VCaP (cell line): ENCODE measurements around the gene ASPG.

Source experiments
- H3K27ac ChIP-seq: fragments of 450-650 bp; 2 replicates; pipeline ENCODE4 v1.5.1; 2017
- TF ChIP-seq, protein P1 (sequence below): fragments of 450-650 bp; conservative IDR thresholded peaks from 2 replicates; pipeline ENCODE4 v1.5.1; 2017; ENCODE audit warnings: mild to moderate bottlenecking, moderate library complexity

The ASPG gene

GRCh38 chr14:104104076-104104901 lies 18.8 kb downstream of the ASPG start:
- H3K27ac ChIP-seq, result no peak overlapping the region

GRCh38 chr14:104105071-104105821 lies 19.7 kb downstream of the ASPG start:
- TF ChIP-seq, protein P1, sequence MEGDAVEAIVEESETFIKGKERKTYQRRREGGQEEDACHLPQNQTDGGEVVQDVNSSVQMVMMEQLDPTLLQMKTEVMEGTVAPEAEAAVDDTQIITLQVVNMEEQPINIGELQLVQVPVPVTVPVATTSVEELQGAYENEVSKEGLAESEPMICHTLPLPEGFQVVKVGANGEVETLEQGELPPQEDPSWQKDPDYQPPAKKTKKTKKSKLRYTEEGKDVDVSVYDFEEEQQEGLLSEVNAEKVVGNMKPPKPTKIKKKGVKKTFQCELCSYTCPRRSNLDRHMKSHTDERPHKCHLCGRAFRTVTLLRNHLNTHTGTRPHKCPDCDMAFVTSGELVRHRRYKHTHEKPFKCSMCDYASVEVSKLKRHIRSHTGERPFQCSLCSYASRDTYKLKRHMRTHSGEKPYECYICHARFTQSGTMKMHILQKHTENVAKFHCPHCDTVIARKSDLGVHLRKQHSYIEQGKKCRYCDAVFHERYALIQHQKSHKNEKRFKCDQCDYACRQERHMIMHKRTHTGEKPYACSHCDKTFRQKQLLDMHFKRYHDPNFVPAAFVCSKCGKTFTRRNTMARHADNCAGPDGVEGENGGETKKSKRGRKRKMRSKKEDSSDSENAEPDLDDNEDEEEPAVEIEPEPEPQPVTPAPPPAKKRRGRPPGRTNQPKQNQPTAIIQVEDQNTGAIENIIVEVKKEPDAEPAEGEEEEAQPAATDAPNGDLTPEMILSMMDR, result no peak
- no peak overlapping the region for H3K27ac ChIP-seq

More at GRCh38 chr14:104104076-104104901, 18.8 kb downstream of the ASPG start:
- TF ChIP-seq, protein P1, result no peak

DNA sequence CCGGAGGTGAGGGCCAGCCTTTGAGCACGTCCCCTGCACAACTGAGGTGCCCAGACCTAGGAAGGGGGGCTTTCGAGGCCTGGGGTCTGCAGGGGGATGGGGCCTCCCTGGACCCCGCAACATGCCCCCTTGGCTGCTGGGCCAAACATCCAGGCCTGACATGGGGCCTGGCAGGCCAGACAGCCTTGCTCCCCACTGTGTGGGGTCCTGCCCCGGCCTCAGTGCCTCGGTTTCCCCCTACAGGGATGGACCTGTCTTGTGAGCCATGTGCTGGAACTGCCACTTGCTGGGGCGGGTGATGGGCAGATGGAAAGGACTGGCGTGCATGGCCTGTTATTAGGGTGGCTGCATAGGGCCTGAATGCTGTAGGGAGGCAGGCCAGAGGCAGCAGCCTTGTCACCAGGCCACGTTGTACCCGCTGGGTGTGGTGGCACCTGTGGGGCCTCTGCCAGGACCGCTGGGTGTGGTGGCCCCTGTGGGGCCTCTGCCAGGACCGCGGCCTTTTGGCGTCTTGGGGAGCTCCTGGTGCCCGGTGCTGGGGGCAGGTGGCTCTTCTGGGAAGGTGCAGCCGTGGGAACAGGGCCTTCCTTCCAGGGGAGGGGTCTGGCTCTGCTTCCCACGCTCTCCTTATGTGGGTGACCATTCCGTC lies 20.4 kb downstream of the ASPG start:
- H3K27ac ChIP-seq, result no peak overlapping the region
- TF ChIP-seq, protein P1, result no peak

GRCh38 chr14:104106471-104106991 lies 21.0 kb downstream of the ASPG start:
- TF ChIP-seq, protein P1, result no peak
- H3K27ac ChIP-seq, result no peak overlapping the region

GRCh38 chr14:104107101-104107581 lies 21.6 kb downstream of the ASPG start:
- TF ChIP-seq, protein P1, result no peak
- H3K27ac ChIP-seq, result no peak overlapping the region

GRCh38 chr14:104107611-104108569 lies 22.4 kb downstream of the ASPG start:
- H3K27ac ChIP-seq, result no peak overlapping the region
- TF ChIP-seq, protein P1, result no peak
